GM12878 (cell line): Measurements from ENCODE around the gene ELAVL2. TPM values are rescaled to one million over a fixed set of nuclear protein-coding genes. Genes with fewer than 3 reads are reported as not detected.

Experiments
- ATAC-seq: fragments of 200-7000 bp; cut with Tn5 transposase; 3 replicates; pipeline ENCODE4 v1.9.1; 2020; ENCODE audit warnings: mild to moderate bottlenecking, moderate library complexity
- BruUV-seq: library from RNA; stranded (reverse); fragments of 400-500 nt; replicated peaks from 2 replicates; lab custom pipeline; 2021; lab: Mats Ljungman, UMichigan
- CTCF ChIA-PET: fragments of 300-600 bp; sonication (Branson Sonifier 250); formaldehyde crosslinking; extraction: SDS; loops from one replicate; lab custom pipeline; 2021; ENCODE audit warnings: inconsistent platforms; lab: Yijun Ruan, JAX
- POLR2A ChIA-PET: fragments of 350-600 bp; formaldehyde crosslinking; extraction: SDS; loops from one replicate; lab custom pipeline; 2021; ENCODE audit warnings: inconsistent platforms; lab: Charles Lee
- RAD21 ChIA-PET: fragments of 300-600 bp; sonication (Branson Sonifier 250); formaldehyde crosslinking; loops from one replicate; lab custom pipeline; 2023; ENCODE audit warnings: antibody characterized with exemption; ENCODE audit not compliant: unreplicated experiment; lab: Charles Lee
- SMC1A ChIA-PET: fragments of 300-600 bp; sonication (Branson Sonifier 250); formaldehyde crosslinking; loops from one replicate; lab custom pipeline; 2023; ENCODE audit not compliant: unreplicated experiment, uncharacterized antibody; lab: Charles Lee
- DNase-seq: peaks from one replicate; pipeline ENCODE4 v3.0.0-alpha.2; 2011; ENCODE audit warnings: low read depth, low spot score
- FAIRE-seq: peaks from 3 replicates; lab custom pipeline; 2011; peaks lifted over from hg19 to GRCh38; lab: Jason Lieb, UNC
- H2AFZ ChIP-seq: 2 replicates; pipeline ENCODE4 v1.6.0; 2011; ENCODE audit warnings: low read depth, low read length, control low read depth; ENCODE audit not compliant: control insufficient read depth
- H3K27ac ChIP-seq: 2 replicates; pipeline ENCODE4 v1.5.1; 2011; ENCODE audit warnings: control low read depth; ENCODE audit not compliant: control insufficient read depth, insufficient read depth
- H3K27me3 ChIP-seq, 2 experiments: replicated peaks in 1 of 2; 2 replicates each; pipeline versions ENCODE4 v1.6.0 to v1.6.1; 2011; ENCODE audit warnings: low read length in 1 of 2; ENCODE audit not compliant: control insufficient read depth in 2 of 2, insufficient read depth in 2 of 2
- H3K36me3 ChIP-seq, 2 experiments: 2 replicates each; pipeline ENCODE4 v1.5.1; 2011; ENCODE audit warnings: low read length in 1 of 2; ENCODE audit not compliant: control insufficient read depth in 2 of 2, insufficient read depth in 2 of 2
- H3K4me1 ChIP-seq: 2 replicates; pipeline ENCODE4 v1.6.1; 2011; ENCODE audit warnings: mild to moderate bottlenecking, low read length, moderate library complexity, mixed read lengths; ENCODE audit not compliant: control insufficient read depth, insufficient read depth
- H3K4me2 ChIP-seq: 2 replicates; pipeline ENCODE4 v1.6.0; 2011; ENCODE audit warnings: control low read depth; ENCODE audit not compliant: control insufficient read depth, insufficient read depth
- H3K4me3 ChIP-seq: fragments of 200-600 bp; sonication (generic); 2 replicates; pipeline ENCODE4 v1.5.1; 2016
- H3K79me2 ChIP-seq: 2 replicates; pipeline ENCODE4 v1.6.0; 2011; ENCODE audit warnings: low read length; ENCODE audit not compliant: control insufficient read depth, insufficient read depth
- H3K9ac ChIP-seq: 2 replicates; pipeline ENCODE4 v1.8.0; 2011; ENCODE audit warnings: low read length, control low read depth, mixed read lengths; ENCODE audit not compliant: control insufficient read depth, insufficient read depth
- H3K9me3 ChIP-seq: replicated peaks from 3 replicates; pipeline ENCODE4 v1.5.1; 2011; ENCODE audit warnings: mild to moderate bottlenecking, low read length; ENCODE audit not compliant: control insufficient read depth, insufficient read depth
- H4K20me1 ChIP-seq: 2 replicates; pipeline ENCODE4 v1.6.0; 2011; ENCODE audit not compliant: control insufficient read depth, insufficient read depth
- HDAC2 ChIP-seq: fragments of 200-600 bp; sonication (generic); IDR thresholded peaks from 2 replicates; pipeline ENCODE4 v1.6.1; 2017
- WGBS: methylation state at CpG from one replicate; pipeline ENCODE4 v1.1.6; 2016; ENCODE audit warnings: low lambda C conversion rate; ENCODE audit not compliant: insufficient replicate concordance, insufficient coverage; ENCODE audit errors: missing lambda C conversion rate; 5-methylcytosine and 5-hydroxymethylcytosine counted together
- in situ Hi-C: fragments of 300-500 bp; cut with MboI; formaldehyde crosslinking; loops from 9 replicates; pipeline ENCODE4 v1.14.3; 2018; ENCODE audit warnings: mixed read lengths
- intact Hi-C: fragments of 100-400 bp; cut with micrococcal nuclease; formaldehyde crosslinking; loops from one replicate; pipeline ENCODE4 v1.14.2; 2022; ENCODE audit not compliant: unreplicated experiment
- polyA plus RNA-seq, 11 experiments: library from polyadenylated mRNA; depleted of rRNA in 4 of 11; unstranded in 6 of 11; stranded (reverse) in 5 of 11; fragments of >200 nt; fragmentation: Nextera tagmentation in 4 of 11; fragmentation: Illumina TruSeq in 1 of 11; extraction: Ambion mirVana in 4 of 11; extraction: Trizol in 1 of 11; gene quantifications; 1 replicate in 1 of 11; 2 replicates in 10 of 11; pipeline versions ENCODE4 v1.2.1 to v1.2.3, GENCODE V29; 2011 to 2016; ENCODE audit warnings: inconsistent platforms in 2 of 11, missing spikeins in 2 of 11, low read depth in 1 of 11
- total RNA-seq, 4 experiments: library from RNA; depleted of rRNA in 3 of 4; stranded (reverse); fragments of >200 nt in 3 of 4; fragmentation: Illumina TruSeq in 1 of 4; extraction: Trizol in 1 of 4; gene quantifications; 2 replicates each; pipeline versions ENCODE4 v1.2.1 to v1.2.3, GENCODE V29; 2013 to 2021
- TF ChIP-seq, protein P1 (sequence below): IDR thresholded peaks from 2 replicates; pipeline ENCODE4 v1.6.1; 2011; ENCODE audit warnings: borderline replicate concordance, low read depth, mild to moderate bottlenecking, moderate library complexity, low read length; ENCODE audit not compliant: insufficient read depth, poor library complexity, severe bottlenecking
- TF ChIP-seq, protein P2 (sequence below): fragments of 450-650 bp; IDR thresholded peaks from 2 replicates; pipeline ENCODE4 v1.6.1; 2016; ENCODE audit warnings: mild to moderate bottlenecking

ELAVL2 gene
- total and polyA plus RNA-seq, 10 of the 15 experiments (the other 5 are each of a cell fraction or from before 2014, with no cell fraction given), result 0.24 to 2.6 (median 0.76) TPM

DNA sequence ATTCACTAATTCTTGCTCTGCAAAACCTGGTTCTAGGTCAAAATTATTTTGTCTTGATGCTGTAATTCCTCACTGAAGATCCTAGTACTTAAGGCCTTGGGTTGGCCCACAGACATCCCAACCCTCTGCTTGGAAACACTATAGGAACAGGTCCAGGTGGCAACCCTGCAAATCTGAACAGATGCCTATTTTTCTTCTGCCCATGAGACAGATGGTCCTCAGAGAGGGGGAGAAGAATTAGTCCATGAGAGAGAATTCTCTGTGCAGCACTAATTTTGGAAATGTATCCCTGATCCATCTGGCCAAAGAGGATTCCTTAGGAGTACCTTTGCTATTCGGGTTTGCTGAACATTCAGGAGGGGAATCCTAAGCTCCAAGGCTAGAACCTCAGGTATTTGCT lies 156.3 kb downstream of the ELAVL2 start:
- BruUV-seq, result no TSS peak
- in situ Hi-C loops, result no loop called here

More for the DNA sequence above, 156.3 kb downstream of the ELAVL2 start:
- Histone ChIP-seq H3K36me3 (no peaks in the 10 kb centered on the region), H2AFZ (no peak overlapping the region), H3K27ac (no peak overlapping the region), H3K4me2 (no peak overlapping the region), H3K4me3 (no peak overlapping the region), H3K9ac (no peak overlapping the region), H3K9me3 (no peaks in the 10 kb centered on the region; the same call in 2 of the 3 replicates), H3K79me2 (no peaks in the 10 kb centered on the region), H4K20me1 (no peaks in the 10 kb centered on the region), H3K4me1 (no peaks in the 10 kb centered on the region), H3K27me3 (no peaks in the 10 kb centered on the region)
- intact Hi-C loops, result no loop called here
- RAD21 ChIA-PET, result no interaction called here
- WGBS, result 8% methylated on average over 1 of the region's 1 CpG
- FAIRE-seq, result no peak
- POLR2A ChIA-PET, result no interaction called here
- SMC1A ChIA-PET, result interaction anchor here (1.4 kb wide), 1 partner anchor 12 kb away, joined by 5 read pairs; no protein-coding TSS in a partner anchor
- CTCF ChIA-PET, result no interaction called here
- DNase-seq, result no peak
- no peak for ATAC-seq
- no peak for TF ChIP-seq HDAC2
- TF ChIP-seq, protein P1, sequence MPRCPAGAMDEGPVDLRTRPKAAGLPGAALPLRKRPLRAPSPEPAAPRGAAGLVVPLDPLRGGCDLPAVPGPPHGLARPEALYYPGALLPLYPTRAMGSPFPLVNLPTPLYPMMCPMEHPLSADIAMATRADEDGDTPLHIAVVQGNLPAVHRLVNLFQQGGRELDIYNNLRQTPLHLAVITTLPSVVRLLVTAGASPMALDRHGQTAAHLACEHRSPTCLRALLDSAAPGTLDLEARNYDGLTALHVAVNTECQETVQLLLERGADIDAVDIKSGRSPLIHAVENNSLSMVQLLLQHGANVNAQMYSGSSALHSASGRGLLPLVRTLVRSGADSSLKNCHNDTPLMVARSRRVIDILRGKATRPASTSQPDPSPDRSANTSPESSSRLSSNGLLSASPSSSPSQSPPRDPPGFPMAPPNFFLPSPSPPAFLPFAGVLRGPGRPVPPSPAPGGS, result no peak
- TF ChIP-seq, protein P2, sequence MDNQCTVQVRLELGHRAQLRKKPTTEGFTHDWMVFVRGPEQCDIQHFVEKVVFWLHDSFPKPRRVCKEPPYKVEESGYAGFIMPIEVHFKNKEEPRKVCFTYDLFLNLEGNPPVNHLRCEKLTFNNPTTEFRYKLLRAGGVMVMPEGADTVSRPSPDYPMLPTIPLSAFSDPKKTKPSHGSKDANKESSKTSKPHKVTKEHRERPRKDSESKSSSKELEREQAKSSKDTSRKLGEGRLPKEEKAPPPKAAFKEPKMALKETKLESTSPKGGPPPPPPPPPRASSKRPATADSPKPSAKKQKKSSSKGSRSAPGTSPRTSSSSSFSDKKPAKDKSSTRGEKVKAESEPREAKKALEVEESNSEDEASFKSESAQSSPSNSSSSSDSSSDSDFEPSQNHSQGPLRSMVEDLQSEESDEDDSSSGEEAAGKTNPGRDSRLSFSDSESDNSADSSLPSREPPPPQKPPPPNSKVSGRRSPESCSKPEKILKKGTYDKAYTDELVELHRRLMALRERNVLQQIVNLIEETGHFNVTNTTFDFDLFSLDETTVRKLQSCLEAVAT, result no peak
